Myocyte (in vitro differentiated cells): ENCODE results near the gene INPP5E. TPM values are rescaled to one million over a fixed set of nuclear protein-coding genes. Genes with fewer than 3 reads are reported as not detected.
"Not testable (repeated sequence)": the region's sequence is repeated elsewhere in the genome, so short reads cannot be mapped to it uniquely, and the experiment has no call there.

ENCODE experiments used
- DNase-seq: peaks from one replicate; pipeline ENCODE4 v3.0.0-alpha.2; 2012; ENCODE audit warnings: low read depth
- total RNA-seq: library from RNA; depleted of rRNA; stranded (reverse); fragments of >200 nt; gene quantifications from 2 replicates; pipeline ENCODE4 v1.2.3, GENCODE V29; 2014

The INPP5E gene
- total RNA-seq, 1 donor from 2014 or later: 8.3 TPM

DNA sequence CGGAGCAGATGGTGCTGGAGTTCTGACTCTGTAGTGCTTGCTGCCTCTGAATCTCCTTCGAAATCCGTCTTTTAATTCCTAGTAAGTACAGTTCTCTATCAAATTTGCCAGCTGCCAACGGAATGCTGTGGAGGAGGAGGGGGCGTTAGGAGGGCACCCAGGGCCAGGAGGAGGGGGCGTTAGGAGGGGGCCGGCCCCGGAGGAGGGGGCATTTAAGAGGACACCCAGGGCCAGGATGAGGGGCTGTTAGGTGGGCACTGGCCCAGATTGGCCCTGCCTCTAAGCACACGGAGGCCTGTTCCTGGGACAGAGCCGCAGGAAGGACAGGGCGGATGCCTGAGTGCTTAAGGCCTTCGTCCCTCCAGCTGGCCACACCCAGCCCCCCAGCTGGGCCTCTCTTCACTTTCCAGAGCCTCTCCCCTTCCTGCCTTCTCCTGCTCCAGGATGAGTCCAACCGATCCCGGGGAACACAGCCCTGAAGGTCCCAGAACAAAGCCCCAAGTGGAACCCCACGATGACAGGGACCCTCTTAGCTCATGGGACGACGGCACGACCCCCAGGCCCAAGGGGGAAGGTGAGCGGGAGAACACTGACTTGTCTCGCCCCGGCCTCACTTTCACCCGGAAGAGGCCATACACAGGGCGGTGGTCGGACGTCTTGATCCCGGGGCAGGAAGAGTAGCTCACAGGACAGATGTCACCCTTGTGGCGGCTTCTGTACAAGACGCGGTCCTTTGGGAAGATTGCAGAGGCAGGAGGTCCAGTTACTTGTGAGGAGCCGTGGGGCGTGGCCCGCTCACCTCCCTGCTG, 9.8 kb downstream of the INPP5E start:
- DNase-seq: no peak

DNA sequence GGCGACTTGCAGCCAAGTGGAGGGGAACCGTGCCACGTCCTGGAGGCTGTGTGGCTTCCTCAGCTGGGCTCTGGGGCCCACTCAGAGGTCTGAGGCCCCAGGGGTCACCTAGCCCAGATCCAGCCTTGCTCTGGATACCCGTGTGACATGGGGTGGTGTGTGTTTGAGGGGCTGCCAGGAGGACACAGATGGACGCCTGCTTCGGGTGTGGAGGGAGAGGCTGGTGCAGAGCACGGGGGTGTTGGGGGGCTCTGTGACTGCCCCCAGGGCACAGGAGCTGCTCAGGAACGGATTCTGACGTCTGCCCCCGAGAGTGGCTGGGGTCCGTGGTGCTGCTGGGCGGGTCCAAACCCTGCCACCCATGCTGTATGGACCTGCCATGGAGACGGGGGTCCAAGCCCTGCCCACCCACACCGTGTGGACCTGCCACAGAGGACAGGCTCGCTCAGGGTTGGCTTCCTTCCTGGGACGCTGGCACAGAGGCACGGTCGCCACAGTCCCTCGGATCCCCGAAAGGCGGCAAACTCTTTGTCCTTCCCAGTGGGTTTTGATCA, 10.5 kb downstream of the INPP5E start:
- no peak for DNase-seq

DNA sequence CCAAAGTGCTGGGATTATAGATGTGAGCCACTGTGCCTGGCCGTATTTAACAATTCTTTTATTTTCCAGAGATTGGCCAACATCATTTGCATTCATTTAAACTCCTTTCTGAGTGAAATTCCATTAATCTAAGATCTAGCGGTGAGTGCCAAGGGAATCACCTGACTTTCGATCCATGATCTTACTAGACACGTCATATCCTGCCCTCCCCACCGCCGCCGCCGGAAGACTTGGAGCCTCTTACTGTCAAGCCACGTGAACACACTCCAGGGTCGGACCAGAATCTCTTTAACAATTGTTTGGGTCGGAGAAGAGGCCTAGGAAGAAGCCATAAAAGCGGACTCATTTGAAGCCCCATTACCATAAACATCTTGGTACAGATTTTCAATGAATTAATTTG, 12.9 kb downstream of the INPP5E start:
- no peak for DNase-seq

DNA sequence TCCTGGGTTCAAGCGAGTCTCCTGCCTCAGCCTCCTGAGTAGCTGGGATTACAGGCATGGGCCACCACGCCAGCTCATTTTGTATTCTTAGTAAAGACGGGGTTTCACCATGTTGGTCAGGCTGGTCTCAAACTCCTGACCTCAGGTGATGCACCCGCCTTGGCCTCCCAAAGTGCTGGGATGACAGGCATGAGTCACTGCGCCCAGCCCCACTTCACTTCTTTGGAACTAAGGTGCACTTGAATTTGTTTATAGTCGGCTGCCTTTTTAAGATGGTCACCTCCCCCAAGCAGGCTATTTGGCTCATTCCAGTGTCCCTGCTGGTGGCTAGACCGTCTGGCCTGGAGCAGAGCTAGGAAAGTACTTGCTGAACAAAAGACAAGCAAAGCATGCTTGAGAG, 14.3 kb downstream of the INPP5E start:
- DNase-seq: not testable (repeated sequence)

DNA sequence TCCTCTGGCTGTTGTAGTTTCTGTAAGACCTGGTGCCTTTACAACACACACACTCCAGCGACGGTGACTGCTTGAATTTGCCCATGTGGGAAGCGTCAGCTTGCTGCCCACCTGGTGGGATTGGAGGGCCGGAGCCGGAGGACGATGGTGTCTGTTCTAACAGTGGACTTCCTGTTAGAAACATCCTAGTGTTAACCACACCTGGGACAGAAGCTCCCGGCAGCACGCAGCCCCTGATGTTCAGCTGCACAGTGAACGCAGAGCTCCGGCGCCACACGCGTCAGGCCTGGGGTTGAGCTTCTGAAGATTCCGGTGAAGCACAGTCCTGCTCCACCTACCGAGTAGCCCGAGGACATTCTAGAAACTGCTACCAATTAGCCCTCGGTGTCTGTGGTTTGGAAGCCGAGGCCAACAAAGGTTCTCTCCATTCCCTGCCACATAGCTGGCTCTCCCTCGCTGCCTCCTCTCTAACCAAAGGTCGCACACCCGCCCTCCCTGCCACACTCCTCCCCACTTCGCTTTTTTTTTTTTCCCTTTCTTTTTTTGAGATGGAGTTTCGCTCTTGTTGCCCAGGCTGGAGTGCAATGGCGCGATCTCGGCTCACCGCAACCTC, 14.8 kb downstream of the INPP5E start:
- no peak for DNase-seq

DNA sequence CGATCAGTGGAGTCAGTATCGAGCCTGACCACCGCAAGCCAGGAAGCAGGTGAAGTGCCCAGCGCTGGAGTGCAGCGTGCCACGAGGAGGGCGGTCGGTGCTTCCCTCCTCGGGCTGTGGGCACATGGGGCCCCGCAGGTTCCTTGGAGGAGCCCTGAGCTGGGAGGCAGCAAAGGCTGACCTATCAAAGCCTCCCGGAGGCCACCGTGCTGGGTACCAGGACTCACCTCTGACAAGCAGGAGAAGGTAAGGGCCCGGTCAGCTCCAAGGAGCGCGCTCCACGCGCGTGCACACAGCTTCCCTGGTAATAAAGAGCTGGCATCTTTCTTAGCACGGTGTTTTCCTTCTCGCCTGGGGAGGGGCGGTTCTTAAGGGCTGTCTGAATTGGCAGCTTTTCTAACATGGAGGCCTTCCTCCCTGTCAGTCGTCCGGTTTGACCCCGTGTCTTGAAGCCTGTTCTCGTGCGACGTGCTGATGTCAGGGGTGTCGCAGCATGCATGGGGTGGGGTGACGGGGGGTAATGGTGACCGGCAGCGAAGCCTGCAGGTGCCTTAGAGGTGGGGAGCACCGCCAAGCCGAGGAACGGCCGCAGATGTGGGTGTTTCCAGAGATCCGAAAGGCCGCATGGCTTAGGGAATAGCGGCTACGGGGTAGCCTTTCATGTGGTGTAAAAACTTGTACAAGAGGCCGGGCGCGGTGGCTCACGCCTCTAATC, 16.1 kb downstream of the INPP5E start:
- DNase-seq: no peak

DNA sequence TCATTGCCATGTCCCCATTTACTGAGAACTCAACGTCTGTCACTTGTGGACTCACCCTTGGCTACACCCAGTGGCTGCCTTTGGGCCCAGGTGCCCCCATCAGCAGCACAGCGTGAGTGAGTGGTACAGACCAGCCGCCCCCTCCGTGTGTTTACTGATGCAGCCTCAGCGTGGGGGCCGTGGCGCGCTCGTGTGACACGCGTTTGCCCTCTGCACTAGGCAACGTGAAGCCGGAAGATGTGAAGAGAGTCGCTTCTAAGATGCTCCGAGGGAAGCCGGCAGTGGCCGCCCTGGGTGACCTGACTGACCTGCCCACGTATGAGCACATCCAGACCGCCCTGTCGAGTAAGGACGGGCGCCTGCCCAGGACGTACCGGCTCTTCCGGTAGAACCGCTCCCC, 16.8 kb downstream of the INPP5E start:
- no peak for DNase-seq

DNA sequence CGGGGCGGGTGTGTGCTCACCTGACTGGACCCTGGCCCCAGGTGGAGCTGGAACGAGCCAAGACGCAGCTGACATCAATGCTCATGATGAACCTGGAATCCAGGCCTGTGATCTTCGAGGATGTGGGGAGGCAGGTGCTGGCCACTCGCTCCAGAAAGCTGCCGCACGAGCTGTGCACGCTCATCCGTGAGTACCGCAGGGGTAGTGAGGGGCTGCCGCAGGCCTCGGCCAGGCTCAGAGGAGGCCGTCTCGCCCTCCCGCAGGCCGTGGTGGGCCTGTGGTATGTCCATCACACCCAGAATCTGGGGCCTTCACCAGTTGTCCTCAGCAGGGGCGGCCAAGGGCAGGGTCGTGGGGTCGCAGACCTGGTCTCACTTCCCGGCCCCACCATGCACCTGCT, 17.9 kb downstream of the INPP5E start:
- no peak for DNase-seq

DNA sequence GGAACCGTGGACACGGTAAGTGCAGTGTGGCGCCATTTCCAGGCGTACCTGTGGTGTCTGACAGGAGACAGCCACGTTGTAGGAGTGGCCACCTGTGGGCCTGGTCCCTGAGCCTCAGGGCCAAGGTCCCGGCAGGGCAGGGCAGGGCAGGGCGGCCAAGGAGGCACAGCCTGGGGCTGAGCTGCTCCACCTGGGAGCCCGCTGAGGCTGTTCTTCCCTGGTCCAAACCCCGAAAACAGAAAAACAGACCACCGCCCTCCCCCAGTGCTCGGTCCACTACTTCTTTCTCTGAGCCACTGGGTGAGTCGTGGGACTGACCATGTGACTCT, 20.6 kb downstream of the INPP5E start:
- DNase-seq: no peak

DNA sequence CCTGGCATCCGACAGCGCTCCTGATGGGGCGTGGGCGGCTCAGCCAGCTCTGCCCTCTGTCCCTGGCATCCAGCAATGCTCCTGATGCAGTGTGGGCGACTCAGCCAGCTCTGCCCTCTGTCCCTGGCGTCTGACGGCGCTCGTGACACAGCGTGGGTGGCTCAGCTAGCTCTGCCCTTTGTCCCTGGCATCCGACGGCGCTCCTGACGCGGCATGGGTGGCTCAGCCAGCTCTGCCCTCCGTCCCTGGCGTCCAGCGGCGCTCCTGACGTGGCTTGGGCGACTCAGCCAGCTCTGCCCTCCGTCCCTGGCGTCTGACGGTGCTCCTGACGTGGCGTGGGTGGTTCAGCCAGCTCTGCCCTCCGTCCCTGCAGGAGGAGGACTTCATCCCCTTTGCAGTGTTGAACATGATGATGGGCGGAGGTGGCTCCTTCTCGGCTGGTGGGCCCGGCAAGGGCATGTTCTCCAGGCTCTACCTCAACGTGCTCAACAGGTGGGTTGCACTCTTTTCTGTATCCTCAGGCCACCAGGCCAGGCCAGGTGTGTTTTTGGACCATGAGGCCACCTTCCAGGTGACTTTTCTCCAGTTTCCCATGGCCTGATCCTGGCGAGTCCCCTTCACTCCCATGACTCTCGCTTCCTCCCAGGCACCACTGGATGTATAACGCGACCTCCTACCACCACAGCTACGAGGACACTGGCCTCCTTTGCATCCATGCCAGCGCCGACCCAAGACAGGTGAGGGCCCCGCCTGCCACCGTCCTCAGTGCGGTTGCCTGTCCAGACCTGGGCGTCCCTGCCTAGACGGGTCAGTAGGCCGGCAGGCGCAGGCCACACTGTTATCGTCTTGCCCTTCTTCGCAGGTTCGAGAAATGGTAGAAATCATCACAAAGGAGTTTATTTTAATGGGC, 21.2 kb downstream of the INPP5E start:
- DNase-seq: no peak

DNA sequence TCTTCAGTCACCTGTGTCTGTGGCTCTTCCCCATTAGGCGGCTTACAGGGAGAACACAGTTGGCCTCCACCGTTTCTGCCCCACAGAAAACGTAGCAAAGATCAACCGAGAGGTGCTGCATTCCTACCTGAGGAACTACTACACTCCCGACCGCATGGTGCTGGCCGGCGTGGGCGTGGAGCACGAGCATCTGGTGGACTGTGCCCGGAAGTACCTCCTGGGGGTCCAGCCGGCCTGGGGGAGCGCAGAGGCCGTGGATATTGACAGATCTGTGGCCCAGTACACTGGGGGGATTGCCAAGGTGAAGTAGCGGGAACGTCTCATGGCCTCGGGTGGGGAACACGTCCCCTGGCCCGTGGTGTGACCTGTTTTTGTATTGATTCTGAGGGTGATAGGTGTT, 22.7 kb downstream of the INPP5E start:
- no peak for DNase-seq

DNA sequence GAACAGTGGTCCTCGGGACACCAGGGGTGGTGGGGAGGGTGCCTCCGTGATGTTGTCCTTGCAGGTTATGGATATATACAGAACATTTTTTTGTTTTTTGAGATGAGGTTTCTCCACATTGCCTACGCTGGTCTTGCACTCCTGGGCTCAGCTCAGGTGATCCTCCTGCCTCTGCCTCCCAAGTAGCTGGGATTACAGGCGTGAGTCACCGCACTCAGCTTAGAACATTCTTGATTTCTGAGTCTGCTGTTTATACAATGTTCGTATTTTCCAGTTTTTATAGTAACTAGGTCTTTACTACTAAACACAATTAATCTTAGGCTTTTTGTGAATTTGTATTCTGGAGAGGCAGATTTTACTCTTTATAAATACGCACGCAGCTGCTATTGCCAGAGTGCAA, 23.2 kb downstream of the INPP5E start:
- DNase-seq: no peak

DNA sequence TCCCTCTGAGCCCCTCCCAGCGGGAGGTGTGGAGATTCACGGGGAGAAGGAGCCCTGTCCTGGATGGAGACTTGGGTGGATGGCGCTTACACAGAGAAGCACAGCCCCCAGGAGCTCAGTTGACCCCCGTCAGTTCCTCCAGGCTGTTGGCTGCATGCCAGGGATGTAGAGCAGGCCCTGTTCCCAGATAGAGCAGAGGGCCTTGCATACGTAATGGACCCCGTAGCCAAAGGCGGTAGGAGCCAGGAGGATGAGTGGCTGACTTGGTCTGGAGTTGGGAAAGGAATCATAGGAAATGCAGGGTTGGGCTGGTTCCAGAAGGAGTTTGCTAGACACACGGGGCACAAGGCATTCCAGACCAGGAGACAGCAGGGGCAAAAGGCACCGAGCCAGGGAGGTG, 26.7 kb downstream of the INPP5E start:
- DNase-seq: no peak

DNA sequence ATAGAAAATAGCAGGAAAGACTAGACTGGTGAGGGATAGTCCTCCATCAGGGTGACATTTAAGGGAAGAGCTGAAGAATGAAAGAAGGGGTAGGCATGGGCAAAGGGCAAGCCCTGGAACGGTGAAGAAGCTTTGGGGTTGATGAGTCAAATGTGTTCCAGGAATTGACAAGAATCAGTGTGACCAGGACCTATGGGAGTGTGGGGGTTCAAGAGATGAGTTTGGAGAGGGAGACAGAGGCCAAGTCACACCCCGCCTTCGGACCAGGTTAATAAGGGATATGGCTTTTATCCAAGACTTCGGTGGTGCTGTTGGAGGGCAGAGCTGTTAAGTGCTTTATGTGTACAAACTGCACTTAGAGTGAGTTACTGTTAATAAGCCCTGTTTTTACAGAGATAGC, 28.3 kb downstream of the INPP5E start:
- no peak for DNase-seq

DNA sequence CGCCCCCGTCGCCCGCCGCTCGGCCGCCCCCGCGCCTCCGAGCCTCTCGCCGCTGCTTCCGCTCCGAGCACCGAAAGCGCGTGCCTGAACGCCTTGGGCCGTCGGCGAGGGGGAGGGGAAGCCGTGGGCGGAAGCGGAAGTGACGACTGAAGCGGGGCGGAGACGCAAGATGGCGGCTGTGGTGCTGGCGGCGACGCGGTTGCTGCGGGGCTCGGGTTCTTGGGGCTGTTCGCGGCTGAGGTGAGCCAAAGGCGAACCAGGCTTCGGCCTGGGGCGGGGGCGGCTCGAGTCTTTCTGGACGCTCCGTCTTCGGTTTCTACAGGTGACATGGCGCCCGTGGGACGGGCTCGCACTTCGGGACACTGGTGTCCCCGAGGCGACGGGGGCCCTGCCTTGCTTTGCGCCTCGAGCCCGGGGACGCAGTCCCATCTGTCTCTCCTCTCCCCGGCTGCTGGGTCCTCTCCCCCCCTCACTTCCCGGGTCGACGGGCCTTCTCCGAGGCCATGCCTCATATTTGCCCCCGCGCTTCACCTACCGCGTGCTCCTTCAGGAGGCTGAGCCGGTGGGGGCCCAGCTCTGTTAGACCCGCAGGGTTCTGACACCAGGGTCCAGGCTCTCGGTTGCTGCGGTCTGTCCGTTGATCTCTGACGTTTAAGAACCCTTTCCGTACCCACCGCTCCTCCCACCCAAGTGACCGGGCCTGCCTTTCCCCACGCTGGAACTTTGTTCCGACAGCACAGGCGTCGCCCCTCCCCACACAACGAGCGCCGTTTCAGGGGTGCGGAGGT, 29.0 kb downstream of the INPP5E start, which contains the start of the genes ENTR1 and PMPCA:
Gene ENTR1, minus strand, starts transcription at position 115 of the 788 bp plus-strand sequence. CDS start 217 bp downstream, outside the sequence.
Gene PMPCA, plus strand, starts transcription at position 159 of the 788 bp plus-strand sequence. Its CDS starts 11 bp downstream, at position 170.
- peak; percentile 90 for DNase-seq

DNA sequence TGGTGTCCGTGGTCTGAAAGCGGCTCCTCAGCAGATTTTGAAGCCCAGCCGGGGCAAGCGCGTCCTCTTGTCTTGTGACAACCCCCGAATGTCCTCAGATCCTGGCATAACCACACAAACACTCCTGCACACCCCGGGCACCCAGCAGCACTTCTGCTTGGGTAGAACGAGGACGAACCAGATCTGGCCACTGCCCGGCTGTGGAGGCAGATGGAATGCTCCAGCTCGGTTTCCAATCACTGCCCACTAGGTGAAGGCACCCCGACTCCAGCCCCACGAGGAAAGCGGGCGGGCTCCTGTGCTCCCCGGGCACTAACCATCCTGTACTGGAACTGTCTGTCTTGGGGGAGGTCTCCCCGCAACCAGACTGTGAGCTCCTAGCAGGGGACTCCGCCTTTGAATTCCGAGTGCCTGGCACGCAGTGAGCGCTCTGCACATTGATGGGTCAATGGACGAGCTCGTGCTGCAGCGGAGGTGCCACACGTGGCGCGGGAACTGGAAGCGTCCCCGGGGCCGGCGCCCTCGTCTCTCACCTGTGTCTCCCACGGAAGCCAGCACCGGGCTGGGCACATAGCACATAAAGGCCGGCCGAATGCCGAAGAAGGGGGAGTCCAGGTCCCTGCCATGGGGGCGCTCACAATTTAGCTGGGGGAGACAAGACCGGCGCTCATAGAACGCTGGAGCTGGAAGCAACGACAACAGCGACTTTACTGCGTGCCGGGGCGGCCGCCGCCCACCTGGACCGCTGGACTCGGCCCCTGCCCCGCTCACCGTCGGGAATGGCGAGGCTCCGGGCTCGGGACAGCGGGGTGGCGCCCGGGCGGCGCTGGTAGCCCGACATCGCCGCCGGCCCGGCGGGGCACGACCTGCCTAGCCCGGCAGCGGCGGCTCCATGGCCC, 29.8 kb downstream of the INPP5E start:
- peak; percentile 47 for DNase-seq

DNA sequence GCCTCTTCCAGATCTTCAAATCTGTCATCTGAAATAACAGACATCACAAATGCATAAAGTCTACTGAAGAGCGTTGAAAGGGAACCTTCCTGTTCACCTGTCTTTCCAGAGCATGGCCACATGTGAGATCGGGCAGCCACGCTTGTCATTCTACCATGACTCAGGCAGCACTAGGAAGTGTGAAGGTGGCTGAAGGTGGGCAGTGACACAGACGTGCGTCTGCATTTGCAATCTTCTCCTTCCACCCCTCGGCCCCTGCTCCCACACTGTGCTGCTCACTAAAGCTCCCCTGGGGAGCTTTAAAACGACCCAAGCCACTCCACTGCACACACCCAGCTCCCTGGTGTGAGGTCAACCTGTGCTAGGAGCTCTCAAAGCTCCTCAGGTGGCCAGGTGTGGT, 31.7 kb downstream of the INPP5E start:
- no peak for DNase-seq

DNA sequence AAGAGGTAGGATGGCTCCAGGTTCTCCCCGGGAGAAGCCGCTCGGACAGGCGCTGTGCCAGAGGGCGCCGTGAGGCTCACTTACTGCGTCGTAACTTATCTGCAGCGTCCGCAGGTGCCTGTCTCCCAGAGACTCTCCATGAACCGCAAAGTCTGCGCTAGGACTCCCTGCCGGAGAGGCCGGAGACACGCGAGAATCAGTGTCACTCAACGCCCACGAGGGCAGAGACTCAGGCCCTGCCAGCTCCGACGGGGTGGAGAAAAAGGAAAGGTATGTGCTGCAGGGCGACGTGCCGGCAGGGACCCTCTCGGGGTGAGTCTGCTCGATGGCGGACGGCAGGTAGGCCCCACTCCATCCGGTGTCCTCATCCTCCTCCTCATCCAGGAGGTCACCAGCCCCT, 32.6 kb downstream of the INPP5E start:
- not testable (repeated sequence) for DNase-seq

DNA sequence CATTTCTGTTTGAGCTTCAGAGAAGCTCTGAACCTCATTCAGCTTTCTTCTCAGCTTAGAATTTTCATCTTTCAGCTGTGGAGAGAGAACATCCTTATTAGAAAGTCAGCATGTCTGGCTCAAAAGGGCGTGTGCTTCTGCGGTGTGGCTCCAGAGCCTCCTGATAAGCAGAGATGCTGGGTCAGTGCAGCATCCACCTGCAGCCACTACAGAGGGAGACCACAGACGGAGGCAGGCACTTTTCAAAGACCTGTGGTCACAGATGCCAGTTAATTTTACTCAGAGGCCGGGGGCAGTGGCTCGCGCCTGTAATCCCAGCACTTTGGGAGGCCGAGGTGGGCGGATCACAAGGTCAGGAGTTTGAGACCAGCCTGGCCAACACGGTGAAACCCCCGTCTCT, 33.7 kb downstream of the INPP5E start:
- DNase-seq: not testable (repeated sequence)
